Smooth muscle cell (in vitro differentiated cells): ENCODE measurements around the gene DSG2. TPM values are rescaled to one million over a fixed set of nuclear protein-coding genes. Genes with fewer than 3 reads are reported as not detected.

Experiments used
- DNase-seq: peaks from one replicate; lab custom pipeline; 2025; ENCODE audit not compliant: unreplicated experiment; lab: John Stamatoyannopoulos, UW
- H2AFZ ChIP-seq: fragments of 200-600 bp; sonication (generic); 2 replicates; pipeline ENCODE4 v1.6.0; 2016; ENCODE audit warnings: antibody characterized with exemption, low read depth, mild to moderate bottlenecking
- H3F3A ChIP-seq: fragments of 200-600 bp; sonication (generic); 2 replicates; pipeline ENCODE4 v1.6.0; 2017; ENCODE audit warnings: antibody characterized with exemption, low read depth
- H3K27ac ChIP-seq: fragments of 200-600 bp; sonication (generic); 2 replicates; pipeline ENCODE4 v1.5.1; 2016; ENCODE audit warnings: low read depth, mild to moderate bottlenecking
- H3K27me3 ChIP-seq: fragments of 200-600 bp; sonication (generic); 2 replicates; pipeline ENCODE4 v1.6.1; 2016; ENCODE audit warnings: low read depth, mild to moderate bottlenecking
- H3K36me3 ChIP-seq: fragments of 200-600 bp; sonication (generic); 2 replicates; pipeline ENCODE4 v1.5.1; 2016; ENCODE audit warnings: low read depth
- H3K4me1 ChIP-seq: fragments of 200-600 bp; sonication (generic); 2 replicates; pipeline ENCODE4 v1.5.1; 2016; ENCODE audit warnings: low read depth
- H3K4me2 ChIP-seq: fragments of 200-600 bp; sonication (generic); 2 replicates; pipeline ENCODE4 v1.6.0; 2016; ENCODE audit warnings: mild to moderate bottlenecking
- H3K4me3 ChIP-seq: fragments of 200-600 bp; sonication (generic); 2 replicates; pipeline ENCODE4 v1.5.1; 2016; ENCODE audit warnings: mild to moderate bottlenecking
- H3K79me2 ChIP-seq: fragments of 200-600 bp; sonication (generic); 2 replicates; pipeline ENCODE4 v1.6.0; 2016; ENCODE audit warnings: low read depth, mild to moderate bottlenecking
- H3K9ac ChIP-seq: fragments of 200-600 bp; sonication (generic); 2 replicates; pipeline ENCODE4 v1.6.0; 2016; ENCODE audit warnings: low read depth
- H3K9me3 ChIP-seq: fragments of 200-600 bp; sonication (generic); replicated peaks from 2 replicates; pipeline ENCODE4 v1.5.1; 2016; ENCODE audit warnings: low read depth
- H4K20me1 ChIP-seq: fragments of 200-600 bp; sonication (generic); 2 replicates; pipeline ENCODE4 v1.6.0; 2016; ENCODE audit warnings: low read depth
- CTCF ChIP-seq: fragments of 200-600 bp; sonication (generic); IDR thresholded peaks from 2 replicates; pipeline ENCODE4 v1.5.1; 2017; ENCODE audit warnings: borderline replicate concordance, mild to moderate bottlenecking, antibody characterized with exemption; ENCODE audit not compliant: insufficient read depth, poor library complexity, severe bottlenecking
- WGBS: methylation state at CpG from one replicate; pipeline ENCODE4 v1.1.7; 2016; ENCODE audit warnings: low lambda C conversion rate; 5-methylcytosine and 5-hydroxymethylcytosine counted together
- polyA plus RNA-seq: library from polyadenylated mRNA; unstranded; fragments of >200 nt; fragmentation: Nextera tagmentation; extraction: Ambion mirVana; gene quantifications from 2 replicates; pipeline ENCODE4 v1.2.1, GENCODE V29; 2016
- total RNA-seq: library from RNA; depleted of rRNA; stranded (reverse); fragments of >200 nt; gene quantifications from 2 replicates; pipeline ENCODE4 v1.2.3, GENCODE V29; 2014

The DSG2 gene
- total and polyA plus RNA-seq, 2 experiments from 2014 or later, result 53.9 to 138 TPM

- no peaks in the 10 kb centered on the region for H4K20me1 ChIP-seq
- H3K4me2 ChIP-seq, result peak overlapping the region; percentile 20
- no peak for DNase-seq
- no peaks in the 10 kb centered on the region for H3K27me3 ChIP-seq
- H3K9ac ChIP-seq, result no peak overlapping the region
- WGBS, result 57% methylated on average over 3 of the region's 3 CpGs
- H3K9me3 ChIP-seq, result no peaks in the 10 kb centered on the region
- no peak for TF ChIP-seq CTCF
- H3F3A ChIP-seq, result no peaks in the 10 kb centered on the region
- H3K27ac ChIP-seq, result peak overlapping the region; percentile 84
- peak overlapping the region; percentile 14 for H2AFZ ChIP-seq
- no peaks in the 10 kb centered on the region for H3K79me2 ChIP-seq
- no peaks in the 10 kb centered on the region for H3K36me3 ChIP-seq
- peaks cover 8% of the 10 kb centered on the region for H3K4me1 ChIP-seq
- H3K4me3 ChIP-seq, result no peak overlapping the region
Observed at GRCh38 chr18:31454066-31454708, 43.8 kb upstream of the DSG2 start.

GRCh38 chr18:31469629-31470028, 28.3 kb upstream of the DSG2 start:
- H3K79me2 ChIP-seq, result no peaks in the 10 kb centered on the region

GRCh38 chr18:31478688-31479087, 19.3 kb upstream of the DSG2 start:
- DNase-seq, result no peak
- TF ChIP-seq CTCF, result no peak
- WGBS, result over 99% methylated on average over 10 of the region's 10 CpGs

More at GRCh38 chr18:31469629-31470028, 28.3 kb upstream of the DSG2 start:
- no peak for DNase-seq
- no peak overlapping the region for H3K9ac ChIP-seq
- H3K4me2 ChIP-seq, result no peak overlapping the region
- no peaks in the 10 kb centered on the region for H3F3A ChIP-seq
- H3K27me3 ChIP-seq, result no peaks in the 10 kb centered on the region
- H3K27ac ChIP-seq, result no peak overlapping the region
- TF ChIP-seq CTCF, result no peak
- whole genome bisulfite sequencing, result 98% methylated on average over 1 of the region's 1 CpG
- H4K20me1 ChIP-seq, result no peaks in the 10 kb centered on the region
- H3K4me3 ChIP-seq, result no peak overlapping the region
- H3K4me1 ChIP-seq, result no peaks in the 10 kb centered on the region
- no peaks in the 10 kb centered on the region for H3K9me3 ChIP-seq
- H3K36me3 ChIP-seq, result no peaks in the 10 kb centered on the region
- no peak overlapping the region for H2AFZ ChIP-seq

GRCh38 chr18:31482051-31482450, 15.9 kb upstream of the DSG2 start:
- Histone ChIP-seq H3K9me3 (no peaks in the 10 kb centered on the region), H4K20me1 (no peaks in the 10 kb centered on the region), H2AFZ (no peak overlapping the region), H3K4me2 (no peak overlapping the region), H3K9ac (no peak overlapping the region), H3K4me3 (no peak overlapping the region), H3K27ac (no peak overlapping the region), H3K27me3 (no peaks in the 10 kb centered on the region), H3K36me3 (no peaks in the 10 kb centered on the region), H3K79me2 (no peaks in the 10 kb centered on the region), H3F3A (peaks cover 11% of the 10 kb centered on the region), H3K4me1 (peaks cover 7% of the 10 kb centered on the region)
- no peak for TF ChIP-seq CTCF
- 88% methylated on average over 1 of the region's 1 CpG for WGBS
- no peak for DNase-seq

More at GRCh38 chr18:31478688-31479087, 19.3 kb upstream of the DSG2 start:
- H3K9me3 ChIP-seq, result no peaks in the 10 kb centered on the region
- H3F3A ChIP-seq, result no peaks in the 10 kb centered on the region
- no peak overlapping the region for H3K27ac ChIP-seq
- H3K36me3 ChIP-seq, result no peaks in the 10 kb centered on the region
- H4K20me1 ChIP-seq, result no peaks in the 10 kb centered on the region
- no peaks in the 10 kb centered on the region for H3K27me3 ChIP-seq
- no peak overlapping the region for H3K4me3 ChIP-seq
- H3K4me1 ChIP-seq, result no peaks in the 10 kb centered on the region
- H3K79me2 ChIP-seq, result no peaks in the 10 kb centered on the region
- no peak overlapping the region for H3K9ac ChIP-seq
- H2AFZ ChIP-seq, result no peak overlapping the region
- H3K4me2 ChIP-seq, result no peak overlapping the region
